GM19240 (cell line): ENCODE data around the gene PPP1R1B.

Experiments used
- DNase-seq: peaks from one replicate; pipeline ENCODE4 v3.0.0; 2011; ENCODE audit warnings: low spot score; ENCODE audit not compliant: insufficient read length

PPP1R1B gene

DNA sequence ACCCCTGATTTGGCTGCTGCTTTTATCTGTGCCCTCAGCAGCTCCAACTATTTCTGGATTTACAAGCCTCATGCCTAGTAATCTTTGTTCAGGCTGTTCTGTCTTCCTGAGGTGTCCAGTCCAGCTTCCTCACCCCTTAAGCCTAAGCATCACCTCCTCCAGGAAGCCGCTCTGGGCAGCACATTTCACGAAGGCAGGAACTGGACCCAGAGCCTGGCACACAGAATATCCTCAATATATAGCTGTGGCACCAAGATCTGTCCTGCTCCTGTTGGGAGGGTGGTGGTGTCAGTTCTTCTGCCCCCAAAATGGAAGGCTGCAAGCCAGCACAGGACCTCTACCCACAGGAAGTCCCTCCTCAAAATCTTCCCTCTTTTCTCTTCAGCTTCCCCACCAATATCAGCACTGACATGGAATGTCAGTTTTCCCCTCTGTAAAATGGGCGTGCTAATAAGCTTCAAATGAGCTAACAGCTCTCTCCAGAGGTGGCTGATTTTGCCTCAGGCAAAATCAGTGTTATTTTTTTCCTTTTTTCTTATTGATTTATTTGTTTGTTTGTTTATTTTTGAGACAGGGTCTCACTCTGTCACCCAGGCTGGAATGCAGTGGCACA, 12.1 kb upstream of the PPP1R1B start:
- no peak for DNase-seq

DNA sequence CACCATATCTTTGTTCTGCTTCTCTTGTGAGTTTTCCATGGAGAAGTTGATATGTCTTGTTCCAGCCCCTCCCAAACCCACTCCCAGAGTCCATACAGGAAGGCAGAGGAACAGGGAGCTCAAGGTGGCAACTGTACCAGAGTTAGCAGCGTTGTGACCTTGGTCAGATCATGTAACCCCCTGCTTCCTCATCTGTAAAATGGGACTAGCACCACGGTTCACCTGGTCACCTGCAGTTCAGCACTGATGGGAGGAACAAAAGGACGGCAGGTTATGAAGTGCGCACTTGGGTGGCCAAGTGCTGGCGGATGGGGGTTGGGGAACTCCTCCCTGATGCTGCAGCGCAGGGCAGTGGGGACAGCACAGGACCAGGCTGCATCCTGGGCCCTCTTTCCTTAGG, 11.3 kb upstream of the PPP1R1B start:
- DNase-seq: no peak

GRCh38 chr17:39617100-39617445, 9.7 kb upstream of the PPP1R1B start:
- DNase-seq: no peak

GRCh38 chr17:39617446-39618245, 9.1 kb upstream of the PPP1R1B start:
- no peak for DNase-seq

DNA sequence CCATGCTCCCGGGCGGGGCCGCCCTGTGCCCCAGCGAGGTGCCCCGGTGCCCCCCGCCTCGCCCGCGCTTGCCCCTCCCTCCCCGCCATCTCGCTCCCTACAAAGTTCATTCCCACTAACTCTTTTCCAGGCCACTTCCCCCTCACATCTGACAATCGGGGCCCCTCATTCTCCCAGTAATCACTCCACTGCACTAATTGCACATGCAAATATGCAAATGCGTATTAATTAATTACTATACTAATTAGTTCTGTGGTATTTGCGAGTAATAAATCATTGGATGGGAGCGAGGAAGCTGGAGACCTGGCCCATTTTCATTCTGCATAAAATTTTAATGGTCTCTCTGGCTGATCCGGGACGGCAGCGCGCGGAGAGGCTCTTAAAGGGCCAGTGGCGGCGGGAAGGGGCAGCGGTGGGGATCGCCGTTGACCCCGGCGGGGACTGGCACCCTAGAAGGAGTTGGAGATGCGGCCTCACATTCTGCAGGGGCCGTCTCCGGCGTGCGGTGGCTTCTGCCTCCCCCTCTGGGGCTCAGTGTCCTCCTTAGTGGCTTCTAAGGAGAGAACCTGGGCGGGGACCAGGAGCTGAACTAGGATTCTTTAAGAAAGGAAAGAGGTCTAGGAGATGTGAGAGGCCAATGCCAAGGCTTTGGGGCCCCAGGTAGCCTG, 8.4 kb upstream of the PPP1R1B start:
- no peak for DNase-seq

DNA sequence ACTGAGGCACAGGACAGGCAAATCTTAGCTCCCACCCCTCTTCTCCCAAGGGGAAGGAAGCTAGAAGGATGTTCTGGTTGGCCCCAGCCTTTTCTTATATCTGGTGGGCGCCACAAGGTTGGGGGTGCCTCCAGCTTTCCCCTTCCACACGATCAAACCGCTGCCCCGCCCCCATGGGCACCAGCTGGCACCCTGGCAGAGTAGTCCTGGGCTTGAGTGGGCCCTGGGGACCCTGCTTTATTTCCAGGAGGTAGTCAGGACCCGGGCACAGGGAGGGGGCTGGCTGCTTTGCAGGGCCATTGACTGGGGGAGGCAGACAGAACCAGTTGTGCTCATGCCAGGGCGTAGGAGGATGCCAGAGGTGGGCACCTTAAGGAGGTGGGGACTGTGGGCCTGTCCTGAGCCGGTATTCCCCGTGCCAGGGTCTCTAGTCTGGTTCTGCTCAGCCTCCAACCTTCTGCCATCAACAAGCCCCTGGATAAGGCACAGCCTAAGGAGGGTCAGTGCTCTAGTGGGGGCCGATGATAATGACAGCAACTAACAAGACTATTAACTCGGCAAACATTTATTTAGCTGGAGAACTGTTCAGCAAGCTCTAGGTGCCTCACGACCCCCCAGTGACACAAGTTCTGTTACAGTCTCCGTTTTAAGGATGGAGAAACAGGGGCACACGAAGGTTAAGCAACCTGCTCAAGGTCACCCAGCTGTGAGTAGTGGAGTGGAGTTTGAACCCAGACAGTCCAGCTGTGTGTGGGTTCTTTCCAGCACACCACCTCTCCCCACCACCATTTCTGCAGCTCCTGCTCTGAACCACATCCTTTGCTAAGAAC, 7.6 kb upstream of the PPP1R1B start:
- DNase-seq: no peak

GRCh38 chr17:39619786-39620101, 7.0 kb upstream of the PPP1R1B start:
- DNase-seq: no peak

- peak; percentile 95 for DNase-seq
These were observed 5.0 kb upstream of the PPP1R1B start for GRCh38 chr17:39621523-39622379.

- no peak for DNase-seq
These were observed 4.3 kb upstream of the PPP1R1B start for GRCh38 chr17:39622380-39623006.

- peak; percentile 89 for DNase-seq
These were observed 3.3 kb upstream of the PPP1R1B start for GRCh38 chr17:39623356-39623950.

DNA sequence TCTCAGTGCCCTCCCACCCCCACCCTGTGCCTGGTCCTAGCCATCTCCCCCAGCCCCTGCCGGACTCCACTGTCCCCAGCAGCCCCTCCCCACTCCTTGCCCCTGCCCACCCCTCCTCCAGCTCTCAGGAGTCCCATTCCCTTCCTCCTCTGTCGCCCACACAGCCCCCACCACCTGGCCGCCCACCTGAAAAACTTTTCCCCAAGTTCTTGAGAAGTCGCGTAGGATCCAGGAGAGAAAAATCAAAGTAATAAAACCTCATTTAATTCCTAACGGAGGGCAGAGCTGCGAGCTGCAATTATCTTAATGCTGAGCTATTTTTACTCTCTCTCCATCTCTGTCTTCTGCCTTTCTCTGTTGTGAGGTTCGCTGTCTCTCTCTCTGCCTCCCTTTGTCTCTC, 2.4 kb upstream of the PPP1R1B start:
- DNase-seq: no peak

GRCh38 chr17:39625198-39625785, 1.5 kb upstream of the PPP1R1B start:
- no peak for DNase-seq

DNA sequence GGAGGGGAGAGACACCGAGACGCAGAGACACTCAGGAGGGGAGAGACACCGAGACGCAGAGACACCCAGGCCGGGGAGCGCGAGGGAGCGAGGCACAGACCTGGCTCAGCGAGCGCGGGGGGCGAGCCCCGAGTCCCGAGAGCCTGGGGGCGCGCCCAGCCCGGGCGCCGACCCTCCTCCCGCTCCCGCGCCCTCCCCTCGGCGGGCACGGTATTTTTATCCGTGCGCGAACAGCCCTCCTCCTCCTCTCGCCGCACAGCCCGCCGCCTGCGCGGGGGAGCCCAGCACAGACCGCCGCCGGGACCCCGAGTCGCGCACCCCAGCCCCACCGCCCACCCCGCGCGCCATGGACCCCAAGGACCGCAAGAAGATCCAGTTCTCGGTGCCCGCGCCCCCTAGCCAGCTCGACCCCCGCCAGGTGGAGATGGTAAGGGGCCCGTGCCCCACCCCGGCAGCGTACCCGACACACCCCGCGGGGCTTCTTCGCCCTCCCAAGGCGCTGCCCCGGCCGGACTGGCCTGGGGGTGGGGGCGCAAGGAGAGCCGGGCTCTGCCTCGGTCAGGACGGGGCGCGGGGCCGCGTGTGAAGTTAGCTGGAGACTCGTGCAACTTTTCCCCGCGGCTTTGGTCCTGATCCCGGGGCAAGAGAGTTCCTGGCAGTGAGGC, 427 bp downstream of the PPP1R1B start:
- DNase-seq: no peak

GRCh38 chr17:39627712-39628516, 1.2 kb downstream of the PPP1R1B start:
- no peak for DNase-seq

GRCh38 chr17:39628655-39629493, 2.1 kb downstream of the PPP1R1B start:
- no peak for DNase-seq

- no peak for DNase-seq
These were observed 2.7 kb downstream of the PPP1R1B start for GRCh38 chr17:39629494-39629880.

- no peak for DNase-seq
These were observed 3.1 kb downstream of the PPP1R1B start for GRCh38 chr17:39629898-39630297.
